ENCODE data around the gene CD163L1.

GRCh38 chr12:7354529-7354928 lies 89.4 kb downstream of the CD163L1 start:
- TF ChIP-seq CTCF (conservative IDR thresholded peaks at IDR 0.05 in 1 of 2, IDR thresholded peaks at IDR 0.05 in 1 of 2; ENCODE audit: low read depth in 1 of 2, low read length in 2 of 2) = no peak
- no peak for TF ChIP-seq EZH2 (IDR thresholded peaks at IDR 0.05; ENCODE audit: low read length, missing control alignments)

Measured in fibroblast of lung (primary cell).